Activated T-helper 2 cell treated with anti-CD3 and anti-CD28 coated beads, Interferon-gamma antibody, Interleukin-2, Interleukin-4, amounts not matched to agents 10 μg/mL and 5 μg/mL and 100 μg/mL, durations not matched to agents 14 hours and 24 hours and 36 hours (primary cell): ENCODE measurements around the gene SLC25A30. TPM values are rescaled to one million over a fixed set of nuclear protein-coding genes. Genes with fewer than 3 reads are reported as not detected.
A peak's percentile ranks its signal among the peaks of the same experiment; 100 is the strongest.
"Not testable (repeated sequence)": the region's sequence is repeated elsewhere in the genome, so short reads cannot be mapped to it uniquely, and the experiment has no call there.

Experiments used
- DNase-seq: peaks from one replicate; pipeline ENCODE4 v3.0.0; 2021; ENCODE audit warnings: low spot score
- H3K27ac Mint-ChIP-seq: one replicate; pipeline ENCODE4 v1.8.0; 2021; ENCODE audit warnings: mixed read lengths
- H3K27me3 Mint-ChIP-seq: one replicate; pipeline ENCODE4 v1.8.0; 2021; ENCODE audit warnings: low read depth, mixed read lengths
- H3K36me3 Mint-ChIP-seq: one replicate; pipeline ENCODE4 v1.8.0; 2021; ENCODE audit warnings: low read depth, mixed read lengths
- H3K4me1 Mint-ChIP-seq: one replicate; pipeline ENCODE4 v1.8.0; 2021; ENCODE audit warnings: low read depth, mixed read lengths
- H3K4me3 Mint-ChIP-seq: one replicate; pipeline ENCODE4 v1.8.0; 2021; ENCODE audit warnings: low read depth, mild to moderate bottlenecking, moderate library complexity, mixed read lengths
- H3K9me3 Mint-ChIP-seq: one replicate; pipeline ENCODE4 v1.8.0; 2021; ENCODE audit warnings: mixed read lengths
- intact Hi-C: fragments of 100-400 bp; cut with micrococcal nuclease; formaldehyde crosslinking; loops from one replicate; pipeline ENCODE4 v1.15.1; 2023
- total RNA-seq: library from RNA; stranded (reverse); gene quantifications from 2 replicates; pipeline ENCODE4 v1.2.3, GENCODE V29; 2022

Gene SLC25A30
- total RNA-seq, 1 donor from 2014 or later: 12.2 TPM

DNA sequence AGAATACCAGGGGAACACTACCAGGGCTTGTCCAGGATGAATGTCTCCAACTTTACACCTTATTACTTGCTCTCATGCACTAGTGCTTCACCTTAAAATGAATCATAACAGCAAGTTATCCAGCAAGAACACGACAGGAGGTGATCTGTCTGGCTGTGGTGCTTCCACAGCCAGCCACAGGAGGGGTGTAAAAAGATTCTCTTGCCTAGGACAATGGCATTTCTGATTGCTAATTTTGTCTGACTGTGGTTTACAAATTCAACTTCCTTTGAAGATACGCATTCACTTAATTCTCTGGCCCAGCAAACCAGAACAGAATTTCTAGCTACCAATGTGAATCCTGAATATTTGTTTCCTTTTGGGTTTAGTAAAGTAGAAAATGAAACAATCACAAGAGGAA is 23.5 kb upstream of the SLC25A30 start:
- intact Hi-C loops: loop anchor here (2.0 kb wide), 1 partner anchor 45 kb away; no protein-coding TSS in a partner anchor
- no peak overlapping the region for H3K4me3 Mint-ChIP-seq
- H3K27ac Mint-ChIP-seq: peak overlapping the region; percentile 20
- no peaks in the 10 kb centered on the region for H3K9me3 Mint-ChIP-seq
- peaks cover 8% of the 10 kb centered on the region for H3K4me1 Mint-ChIP-seq
- DNase-seq: no peak
- H3K36me3 Mint-ChIP-seq: no peaks in the 10 kb centered on the region
- H3K27me3 Mint-ChIP-seq: peaks cover 18% of the 10 kb centered on the region

DNA sequence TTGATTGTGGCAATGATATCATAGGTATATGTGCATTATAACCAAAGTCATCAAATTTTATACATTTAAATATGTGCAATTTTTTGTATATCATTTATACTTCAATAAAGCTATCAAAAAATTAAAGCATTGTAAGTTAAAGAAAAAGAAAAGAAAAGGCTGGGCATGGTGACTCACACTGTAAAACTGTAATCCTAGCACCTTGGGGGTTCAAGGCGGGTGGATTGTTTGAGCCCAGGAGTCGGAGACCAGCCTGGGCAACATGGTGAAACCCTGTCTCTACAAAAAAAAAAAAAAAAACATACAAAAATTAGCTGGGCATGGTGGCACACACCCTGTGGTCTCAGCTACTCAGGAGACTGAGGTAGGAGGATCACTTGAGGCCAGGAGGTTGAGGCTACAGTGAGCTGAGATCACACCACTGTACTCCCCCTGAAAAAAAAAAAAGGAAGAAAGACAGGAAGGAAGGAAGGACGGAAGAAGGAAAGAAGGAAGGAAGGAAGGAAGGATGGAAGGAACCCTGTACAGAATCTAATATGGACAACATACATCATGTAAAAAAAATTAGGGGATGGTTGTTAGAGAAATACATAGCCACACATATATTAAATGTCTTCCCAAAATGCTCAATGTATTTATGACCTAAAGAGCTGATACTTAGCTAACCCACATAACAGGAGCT is 21.7 kb upstream of the SLC25A30 start:
- no peak overlapping the region for H3K27ac Mint-ChIP-seq
- DNase-seq: no peak
- intact Hi-C loops: loop anchor here (2.0 kb wide), 1 partner anchor 43 kb away; no protein-coding TSS in a partner anchor
- H3K4me1 Mint-ChIP-seq: peaks cover 8% of the 10 kb centered on the region
- H3K9me3 Mint-ChIP-seq: no peaks in the 10 kb centered on the region
- no peak overlapping the region for H3K4me3 Mint-ChIP-seq
- H3K36me3 Mint-ChIP-seq: no peaks in the 10 kb centered on the region
- peaks cover 11% of the 10 kb centered on the region for H3K27me3 Mint-ChIP-seq

DNA sequence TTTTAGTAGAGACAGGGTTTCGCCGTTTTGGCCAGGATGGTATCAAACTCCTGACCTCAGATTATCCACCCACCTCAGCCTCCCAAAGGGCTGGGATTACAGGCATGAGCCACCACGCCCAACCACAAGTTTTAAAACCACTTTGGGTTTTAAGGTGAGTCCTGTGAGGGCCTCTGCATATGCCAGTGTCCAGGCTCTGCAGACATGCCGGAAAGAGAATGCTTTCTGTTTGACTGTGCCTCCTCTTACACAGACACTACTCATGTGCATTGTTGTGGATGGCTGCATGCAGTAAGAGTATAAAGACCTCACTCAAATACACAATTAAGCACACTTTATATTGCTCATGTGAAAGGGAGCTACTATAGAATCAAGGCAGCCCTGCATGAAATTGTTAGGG is 20.8 kb upstream of the SLC25A30 start:
- Mint-ChIP-seq H3K27me3 (peaks cover 7% of the 10 kb centered on the region), H3K36me3 (no peaks in the 10 kb centered on the region), H3K9me3 (no peaks in the 10 kb centered on the region), H3K27ac (no peak overlapping the region), H3K4me3 (no peak overlapping the region), H3K4me1 (peaks cover 8% of the 10 kb centered on the region)
- no peak for DNase-seq
- intact Hi-C loops: no loop called here

DNA sequence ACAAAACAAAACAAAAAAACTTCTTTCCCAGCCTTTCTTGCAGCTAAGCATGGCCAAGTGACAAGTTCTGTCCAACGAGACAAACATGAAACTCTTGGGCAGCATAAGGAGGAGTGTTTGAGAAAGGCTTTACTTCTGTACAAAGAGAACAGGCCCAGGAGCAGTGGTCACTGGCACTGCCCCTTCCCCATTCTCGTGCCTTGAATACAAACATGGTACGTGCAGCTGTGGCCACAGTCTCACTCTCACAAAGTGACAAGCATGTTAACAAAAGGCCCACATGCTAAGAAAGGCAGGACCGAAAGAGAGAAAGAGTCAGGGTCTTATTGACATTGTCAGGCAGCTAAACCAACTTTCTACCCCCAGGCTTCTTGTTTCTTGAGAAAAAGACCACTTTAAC is 19.8 kb upstream of the SLC25A30 start:
- Mint-ChIP-seq H3K9me3 (no peaks in the 10 kb centered on the region), H3K4me1 (peaks cover 8% of the 10 kb centered on the region), H3K27ac (no peak overlapping the region), H3K4me3 (no peak overlapping the region), H3K36me3 (no peaks in the 10 kb centered on the region), H3K27me3 (peaks cover 3% of the 10 kb centered on the region)
- intact Hi-C loops: no loop called here
- DNase-seq: no peak

DNA sequence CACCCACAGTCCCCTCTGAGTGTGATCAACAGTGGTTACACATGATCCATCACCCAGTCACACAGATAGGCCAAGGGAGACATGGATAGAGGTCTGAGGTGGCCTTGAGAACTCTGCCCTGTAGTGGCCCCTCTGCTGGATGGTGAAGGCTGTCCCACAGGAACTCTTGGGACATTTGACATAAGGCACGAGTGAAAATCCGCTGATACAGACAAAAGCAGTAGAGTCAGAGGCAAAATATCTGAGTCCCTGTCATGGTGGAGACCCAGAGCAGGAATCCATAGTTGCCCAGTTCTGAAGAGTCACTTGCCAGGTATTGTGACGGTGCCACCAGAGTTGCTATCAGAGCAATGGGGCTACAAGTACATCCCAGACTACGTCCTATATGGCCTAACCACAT is 18.8 kb upstream of the SLC25A30 start:
- Mint-ChIP-seq H3K9me3 (no peaks in the 10 kb centered on the region), H3K4me1 (peaks cover 5% of the 10 kb centered on the region), H3K4me3 (no peak overlapping the region), H3K27ac (no peak overlapping the region), H3K36me3 (no peaks in the 10 kb centered on the region), H3K27me3 (peaks cover 1% of the 10 kb centered on the region)
- no peak for DNase-seq
- intact Hi-C loops: no loop called here

DNA sequence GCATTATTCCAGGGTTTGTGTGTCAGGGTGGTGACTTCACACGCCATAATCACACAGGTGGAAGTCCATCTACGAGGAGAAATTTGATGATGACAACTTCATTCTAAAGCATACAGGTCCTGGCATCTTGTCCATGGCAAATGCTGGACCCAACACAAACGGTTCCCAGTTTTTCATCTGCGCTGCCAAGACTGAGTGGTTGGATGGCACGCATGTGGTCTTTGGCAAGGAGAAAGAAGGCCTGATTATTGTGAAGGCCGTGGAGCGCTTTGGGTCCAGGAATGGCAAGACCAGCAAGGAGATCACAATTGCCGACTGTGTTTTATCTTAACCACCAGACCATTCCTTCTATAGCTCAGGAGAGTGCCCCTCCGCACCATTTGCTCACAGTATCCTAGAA is 18.2 kb upstream of the SLC25A30 start:
- DNase-seq: no peak
- intact Hi-C loops: no loop called here
- H3K4me1 Mint-ChIP-seq: no peaks in the 10 kb centered on the region
- H3K9me3 Mint-ChIP-seq: no peaks in the 10 kb centered on the region
- no peaks in the 10 kb centered on the region for H3K36me3 Mint-ChIP-seq
- no peak overlapping the region for H3K27ac Mint-ChIP-seq
- H3K4me3 Mint-ChIP-seq: no peak overlapping the region
- H3K27me3 Mint-ChIP-seq: no peaks in the 10 kb centered on the region

DNA sequence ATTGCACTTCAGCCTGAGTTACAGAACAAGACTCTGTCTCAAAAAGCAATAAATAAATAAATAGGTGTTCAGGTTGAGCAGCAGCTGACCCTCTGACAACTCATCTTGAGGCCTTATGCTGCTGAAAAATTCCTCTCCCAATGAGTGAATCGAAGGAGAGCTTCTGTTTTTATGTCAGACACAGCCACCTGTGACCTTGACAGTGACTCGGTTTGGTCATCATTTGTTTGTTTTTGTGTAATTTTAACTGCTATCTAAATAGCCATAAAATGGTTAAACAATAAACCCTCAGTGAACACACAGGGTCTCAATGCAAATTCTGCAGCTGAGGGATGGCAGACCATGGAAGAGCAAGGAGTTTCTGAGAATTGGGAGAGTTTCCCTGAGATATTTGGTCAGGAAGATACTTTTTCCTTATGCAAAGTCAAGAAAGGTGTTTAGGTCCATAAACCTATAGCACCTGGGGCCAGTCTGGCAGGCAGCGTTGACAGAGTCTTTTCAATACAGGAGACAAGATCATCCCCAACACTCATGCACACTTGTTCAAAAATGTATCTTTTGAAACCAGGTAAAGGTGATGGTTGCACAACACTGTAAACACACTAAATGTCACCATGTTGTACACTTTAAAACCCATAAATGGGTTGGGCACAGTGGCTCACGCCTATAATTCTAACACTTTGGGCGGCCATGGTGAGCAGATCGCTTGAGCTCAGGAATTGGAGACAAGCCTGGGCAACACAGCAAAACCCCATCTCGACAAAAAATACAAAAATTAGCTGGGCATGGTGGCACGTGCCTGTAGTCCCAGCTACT is 16.6 kb upstream of the SLC25A30 start:
- Mint-ChIP-seq H3K9me3 (no peaks in the 10 kb centered on the region), H3K27ac (no peak overlapping the region), H3K4me3 (no peak overlapping the region), H3K27me3 (no peaks in the 10 kb centered on the region), H3K4me1 (no peaks in the 10 kb centered on the region), H3K36me3 (no peaks in the 10 kb centered on the region)
- intact Hi-C loops: no loop called here
- DNase-seq: no peak

DNA sequence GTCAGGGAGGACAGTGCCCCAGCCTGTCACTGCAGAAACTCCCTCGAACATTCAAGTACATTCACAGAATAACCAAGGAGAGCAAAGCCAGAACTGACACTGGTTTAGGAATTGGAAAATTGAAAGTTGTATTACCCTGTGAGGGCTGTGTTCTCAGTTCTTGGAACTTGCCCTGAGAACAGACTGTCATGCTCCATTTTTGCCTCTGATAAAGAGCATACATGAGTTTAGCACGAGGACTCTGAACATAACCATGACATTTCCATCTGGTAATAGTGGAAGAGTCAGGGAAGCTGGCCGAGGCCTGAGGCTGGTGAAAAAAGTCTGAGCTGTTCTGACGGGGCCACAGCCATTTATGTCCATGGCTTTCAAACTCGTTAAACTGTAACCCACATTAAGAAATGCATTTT is 15.2 kb upstream of the SLC25A30 start:
- H3K36me3 Mint-ChIP-seq: no peaks in the 10 kb centered on the region
- no peak overlapping the region for H3K27ac Mint-ChIP-seq
- no peak for DNase-seq
- H3K4me1 Mint-ChIP-seq: no peaks in the 10 kb centered on the region
- no peaks in the 10 kb centered on the region for H3K27me3 Mint-ChIP-seq
- no peaks in the 10 kb centered on the region for H3K9me3 Mint-ChIP-seq
- intact Hi-C loops: no loop called here
- no peak overlapping the region for H3K4me3 Mint-ChIP-seq

DNA sequence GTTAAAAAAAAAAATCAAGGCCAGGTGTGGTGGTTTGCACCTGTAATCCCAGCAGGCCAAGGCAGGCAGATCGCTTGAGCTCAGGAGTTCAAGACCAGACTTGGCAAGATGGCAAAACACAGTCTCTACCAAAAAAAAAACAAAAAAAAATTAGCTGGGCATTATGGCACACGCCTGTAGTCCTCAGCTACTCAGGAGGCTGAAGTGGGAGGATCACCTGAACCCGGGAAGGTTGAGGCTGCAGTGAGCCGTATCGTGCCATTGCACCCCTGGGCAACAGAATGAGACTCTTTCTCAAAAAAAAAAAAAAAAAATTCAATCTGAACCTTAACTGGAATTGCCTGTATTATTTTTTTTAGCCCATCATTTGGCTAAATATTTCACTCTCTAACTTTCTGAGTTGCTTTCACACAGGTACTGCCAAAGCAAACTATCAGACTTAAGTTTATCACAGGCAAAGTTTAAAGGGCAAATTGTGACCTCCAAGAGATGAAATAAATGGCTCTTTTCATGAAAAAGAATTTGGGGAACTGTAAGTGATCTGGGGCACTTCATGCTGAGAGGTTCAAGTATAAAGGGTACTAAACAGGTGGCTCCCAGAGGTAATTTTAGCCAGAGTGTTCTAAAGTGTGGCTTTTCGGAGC is 14.7 kb upstream of the SLC25A30 start:
- Mint-ChIP-seq H3K27ac (no peak overlapping the region), H3K4me1 (no peaks in the 10 kb centered on the region), H3K9me3 (no peaks in the 10 kb centered on the region), H3K27me3 (no peaks in the 10 kb centered on the region), H3K4me3 (no peak overlapping the region), H3K36me3 (no peaks in the 10 kb centered on the region)
- intact Hi-C loops: no loop called here
- DNase-seq: no peak

DNA sequence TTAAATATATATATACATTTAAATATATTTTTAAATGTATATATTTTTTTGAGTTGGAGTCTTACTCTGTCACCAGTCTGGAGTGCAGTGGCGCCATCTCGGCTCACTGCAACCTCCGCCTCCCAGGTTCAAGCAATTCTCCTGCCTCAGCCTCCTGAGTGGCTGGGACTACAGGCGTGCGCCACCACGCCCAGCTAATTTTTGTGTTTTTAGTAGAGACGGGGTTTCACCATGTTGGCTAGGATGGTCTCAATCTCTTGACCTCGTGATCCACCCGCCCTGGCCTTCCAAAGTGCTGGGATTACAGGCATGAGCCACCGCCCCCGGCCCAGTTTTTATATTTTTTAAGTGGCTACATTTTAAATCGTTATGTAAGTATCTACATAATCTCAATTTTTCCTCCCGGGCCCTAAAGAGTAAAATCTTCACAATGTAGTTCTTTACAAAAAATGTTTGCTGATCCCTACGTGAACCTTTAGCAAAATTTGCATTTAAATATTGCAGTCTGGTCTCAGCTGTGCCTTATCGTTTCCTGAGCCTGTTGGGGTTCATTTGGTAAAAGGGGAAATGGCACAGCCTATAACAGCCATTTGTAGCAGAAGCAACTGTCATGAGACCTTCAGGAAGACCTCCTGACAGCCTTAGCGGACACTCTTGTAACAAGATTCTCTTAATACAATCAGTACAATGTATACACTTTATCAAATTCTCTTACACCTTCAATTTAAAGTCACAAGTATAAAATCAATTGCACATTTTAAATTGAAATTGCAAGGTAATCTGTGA is 8.1 kb upstream of the SLC25A30 start:
- intact Hi-C loops, H3K36me3 Mint-ChIP-seq, DNase-seq: not testable (repeated sequence)

DNA sequence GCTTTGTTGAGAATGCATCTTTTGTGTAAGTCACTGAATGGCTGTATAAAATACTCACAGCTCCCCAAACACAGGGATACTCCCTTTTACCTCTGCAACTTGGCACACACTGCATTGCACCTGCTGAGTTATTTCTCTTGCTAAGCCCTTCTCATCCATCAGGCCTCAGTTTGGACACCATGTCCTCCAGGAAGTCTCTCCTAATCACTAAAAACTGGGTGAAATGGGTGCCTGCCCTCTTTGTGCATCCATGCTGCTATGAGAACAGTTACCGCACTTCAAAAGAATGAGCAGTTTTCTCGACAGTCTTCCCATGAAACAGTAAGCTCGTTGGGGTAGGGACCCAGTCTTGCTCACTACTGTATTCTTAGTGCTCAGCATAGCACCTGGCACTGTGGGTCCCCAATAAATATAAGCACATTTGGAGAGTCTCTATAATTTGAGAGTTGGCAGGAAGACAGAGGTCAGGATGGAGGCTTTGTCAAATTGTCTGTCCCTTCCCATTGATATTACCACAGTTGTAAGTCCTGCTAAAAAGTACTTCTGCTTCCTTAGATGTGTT is 4.6 kb upstream of the SLC25A30 start:
- Mint-ChIP-seq H3K27ac (no peak overlapping the region), H3K4me3 (no peak overlapping the region), H3K36me3 (no peaks in the 10 kb centered on the region), H3K9me3 (no peaks in the 10 kb centered on the region), H3K4me1 (peaks cover 6% of the 10 kb centered on the region), H3K27me3 (no peaks in the 10 kb centered on the region)
- intact Hi-C loops: no loop called here
- no peak for DNase-seq

More for the DNA sequence above, 8.1 kb upstream of the SLC25A30 start:
- H3K4me1 Mint-ChIP-seq, H3K27ac Mint-ChIP-seq, H3K4me3 Mint-ChIP-seq, H3K9me3 Mint-ChIP-seq, H3K27me3 Mint-ChIP-seq: not testable (repeated sequence)

DNA sequence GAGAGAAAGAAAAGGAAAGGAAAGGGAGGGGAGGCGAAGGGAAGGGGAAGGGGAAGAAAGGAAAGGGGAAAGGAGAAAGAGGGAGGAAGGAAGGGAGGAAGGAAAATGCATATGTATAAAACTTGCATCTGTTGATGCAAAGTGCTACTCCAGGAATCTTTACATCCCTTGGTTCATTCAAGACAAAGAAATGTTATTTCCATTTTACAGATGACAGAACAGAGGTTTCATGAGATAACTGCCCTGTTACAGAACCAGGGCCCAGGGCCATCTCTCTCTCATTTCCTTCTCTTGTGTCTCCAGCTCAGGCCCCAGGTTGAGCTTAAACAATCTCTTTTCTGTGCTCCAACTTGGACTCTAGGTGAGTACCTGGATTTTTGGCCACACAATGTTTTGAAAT is 1.8 kb upstream of the SLC25A30 start:
- Mint-ChIP-seq H3K36me3 (no peaks in the 10 kb centered on the region), H3K27me3 (no peaks in the 10 kb centered on the region), H3K4me3 (peak overlapping the region; percentile 1), H3K27ac (no peak overlapping the region), H3K4me1 (peaks cover 11% of the 10 kb centered on the region), H3K9me3 (no peaks in the 10 kb centered on the region)
- DNase-seq: no peak
- intact Hi-C loops: no loop called here
